ENCODE data around the gene SP6.

The SP6 gene

GRCh38 chr17:47850692-47851573 lies at the start of gene SP6:
Gene SP6, minus strand, starts transcription at chr17:47851163. Its CDS starts 2,734 bp downstream, at chr17:47848429.
- DNase-seq (ENCODE audit: low read depth in 2 of 2, low spot score in 1 of 2), result peak in 1 of 2 donors; percentile 44

DNA sequence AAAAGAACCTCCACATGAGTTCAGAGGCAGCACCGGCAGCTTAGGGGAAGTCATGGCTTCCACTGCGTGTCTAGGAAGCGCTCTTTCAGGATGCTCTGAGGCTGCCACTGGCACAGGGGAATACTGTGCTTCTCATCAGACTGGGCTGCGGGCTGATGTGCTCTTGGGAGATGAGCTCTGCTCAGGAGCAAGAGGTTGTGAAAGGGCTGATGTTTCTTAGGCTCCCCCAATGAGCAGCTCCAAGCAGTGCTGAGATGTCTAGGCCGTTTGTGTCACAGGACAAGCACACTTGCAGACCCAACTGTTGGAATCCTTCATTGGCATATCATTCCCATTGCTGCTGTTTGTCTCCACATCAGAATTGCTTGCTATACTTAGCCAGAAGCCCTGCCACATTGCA lies 48.7 kb upstream of the SP6 start:
- DNase-seq (ENCODE audit: low read depth in 2 of 2, low spot score in 1 of 2), result no peak

GRCh38 chr17:47898241-47898640 lies 47.3 kb upstream of the SP6 start:
- no peak for DNase-seq (ENCODE audit: low read depth in 2 of 2, low spot score in 1 of 2)

- no peak for DNase-seq (ENCODE audit: low read depth in 2 of 2, low spot score in 1 of 2)
Observed at GRCh38 chr17:47897561-47897960, 46.6 kb upstream of the SP6 start.

DNA sequence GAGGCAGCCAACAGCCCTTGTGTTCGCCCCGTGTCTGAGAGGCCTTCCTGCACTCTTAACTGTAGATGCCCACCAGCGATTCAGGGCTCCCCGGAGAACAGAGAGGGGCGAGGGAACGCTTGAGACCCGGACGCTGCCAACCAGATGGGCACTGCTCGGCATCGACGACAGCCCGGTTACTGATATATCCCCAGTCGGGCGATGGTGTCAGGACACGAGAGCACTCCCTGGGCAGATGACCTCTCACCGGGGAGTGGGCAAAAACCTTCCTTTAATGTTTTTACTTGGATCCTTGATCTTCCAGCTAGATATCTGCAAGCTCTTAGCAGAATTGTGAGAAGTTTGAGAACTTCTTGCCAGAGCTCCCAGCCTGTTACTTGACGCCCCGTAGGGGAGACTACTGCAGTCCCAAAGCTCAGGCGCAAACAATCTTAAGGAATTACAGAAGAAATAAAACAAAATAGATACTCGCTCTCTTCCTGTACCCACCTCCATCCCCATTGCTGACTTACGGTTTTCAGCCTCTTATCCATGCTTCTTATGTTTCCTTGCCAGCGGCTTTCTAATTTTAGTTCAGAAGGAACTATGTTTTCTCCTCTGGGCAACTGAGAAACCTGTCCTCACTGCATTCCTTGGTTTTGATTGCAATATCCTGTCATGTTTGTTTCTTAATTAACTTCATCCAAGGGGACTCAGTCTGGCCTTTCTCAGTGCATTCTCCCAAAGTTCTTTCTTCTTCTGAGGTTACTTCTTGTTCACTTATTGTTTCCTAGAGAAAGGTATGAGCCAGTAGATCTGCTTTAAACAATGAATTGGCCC lies 45.9 kb upstream of the SP6 start:
- DNase-seq (ENCODE audit: low read depth in 2 of 2, low spot score in 1 of 2), result peak in 1 of 2 donors; percentile 17

DNA sequence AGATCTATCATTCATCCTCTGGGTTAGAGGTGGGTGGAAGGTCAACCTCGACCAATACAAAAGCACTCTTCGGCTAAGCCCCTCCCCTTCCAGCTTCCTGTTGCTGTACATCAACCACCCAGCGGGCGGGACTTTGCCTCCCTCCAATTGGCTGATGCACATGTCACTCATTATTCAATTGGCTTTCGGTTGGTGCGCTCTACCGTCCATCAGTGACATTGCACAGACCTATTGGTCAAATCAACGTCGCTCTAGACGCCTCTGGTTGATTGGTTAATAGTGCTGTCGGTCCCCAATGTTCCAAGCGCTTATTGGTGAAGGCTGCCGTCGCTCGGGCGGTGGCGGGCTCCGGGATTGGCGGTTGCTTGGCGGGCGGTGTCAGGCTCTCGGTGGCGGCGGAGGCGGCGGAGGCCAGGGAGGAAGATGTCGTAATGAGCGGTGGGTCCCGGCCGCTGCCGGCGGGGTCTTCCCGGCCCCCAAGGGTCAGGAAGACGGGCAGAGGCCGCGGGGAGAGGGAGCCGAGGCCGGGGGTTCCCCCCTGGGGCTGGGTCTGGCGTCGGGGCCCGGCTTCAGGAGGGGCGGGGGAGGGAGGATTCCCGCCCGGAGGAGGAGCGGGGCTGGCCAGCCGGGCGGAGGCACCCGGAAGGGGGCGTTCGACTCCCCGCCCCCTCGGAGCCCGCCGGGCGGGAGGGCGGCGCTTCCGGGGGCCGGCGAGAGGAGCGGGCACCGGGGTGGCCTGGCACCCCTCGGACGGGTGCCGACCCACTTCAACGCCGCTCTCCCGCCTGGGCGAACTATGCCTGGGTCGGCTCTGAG lies 45.1 kb upstream of the SP6 start, which contains the start of gene SP2:
Gene SP2, plus strand, starts transcription at position 381 of the 816 bp plus-strand sequence. Its CDS starts 51 bp downstream, at position 432.
- DNase-seq (ENCODE audit: low read depth in 2 of 2, low spot score in 1 of 2), result peak; percentile 96 to 98

DNA sequence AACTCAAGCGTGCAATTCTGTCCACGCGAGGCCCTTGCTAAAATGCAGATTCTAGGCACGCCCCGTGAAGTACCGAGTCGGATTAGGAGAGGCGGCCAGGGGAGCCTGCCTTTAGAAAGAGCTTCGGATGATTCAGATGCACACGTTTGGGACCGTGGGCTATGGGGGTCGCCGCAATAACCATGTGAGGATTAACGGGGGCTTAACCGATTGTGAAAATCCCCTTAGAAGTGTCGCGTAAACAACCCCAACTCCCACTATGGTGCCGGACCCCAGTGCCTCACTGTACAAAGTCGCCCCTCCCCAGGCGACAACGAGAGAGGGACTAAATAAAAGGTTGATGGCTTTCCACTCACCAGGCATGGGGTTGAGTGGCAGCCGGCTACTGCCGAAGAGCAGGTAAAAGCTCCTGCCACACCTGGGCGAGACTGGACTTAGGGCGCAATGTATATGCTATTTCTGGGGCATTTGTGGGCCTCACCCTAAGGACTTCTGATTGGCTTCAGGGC lies 44.4 kb upstream of the SP6 start:
- no peak for DNase-seq (ENCODE audit: low read depth in 2 of 2, low spot score in 1 of 2)

GRCh38 chr17:47894498-47895346 lies 43.8 kb upstream of the SP6 start:
- DNase-seq (ENCODE audit: low read depth in 2 of 2, low spot score in 1 of 2), result no peak

- DNase-seq (ENCODE audit: low read depth in 2 of 2, low spot score in 1 of 2), result no peak
Observed at GRCh38 chr17:47891545-47892088, 40.7 kb upstream of the SP6 start.

DNA sequence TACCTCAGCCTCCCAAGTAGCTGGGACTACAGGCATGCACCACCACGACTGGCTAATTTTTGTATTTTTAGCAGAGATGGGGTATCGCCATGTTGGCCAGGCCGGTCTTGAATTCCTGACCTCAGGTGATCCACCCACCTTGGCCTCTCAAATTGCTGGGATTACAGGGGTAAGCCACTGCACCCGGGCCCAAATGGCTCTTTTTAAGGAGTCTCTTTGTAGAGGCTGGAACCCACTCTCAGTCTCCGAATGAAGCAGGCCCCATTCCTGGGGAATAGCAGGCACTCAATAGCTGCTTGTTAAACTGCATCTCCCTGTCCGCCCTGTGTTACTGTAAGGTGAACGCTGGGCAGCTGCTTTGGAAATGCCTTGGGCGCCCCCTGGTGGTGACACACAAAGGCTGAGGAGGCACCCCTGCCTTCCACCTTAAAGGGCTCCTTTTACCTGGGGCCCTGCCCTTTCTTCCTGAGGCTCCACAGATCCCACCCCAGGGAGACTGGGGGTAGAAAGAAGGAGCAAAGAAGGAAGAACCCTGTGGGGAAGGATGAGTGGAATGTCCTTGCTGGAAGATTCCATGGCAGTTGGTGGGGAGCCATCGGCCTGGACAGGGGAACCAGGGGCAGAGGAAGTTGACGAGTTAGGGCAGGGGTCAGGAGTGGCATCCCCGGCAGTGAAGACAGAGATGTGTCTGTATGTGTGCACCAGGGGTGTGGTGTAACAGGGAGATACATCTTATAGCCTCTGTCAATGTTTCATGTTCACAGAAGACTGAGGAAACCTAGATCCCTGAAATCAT lies 39.0 kb upstream of the SP6 start:
- peak; percentile 89 to 96 for DNase-seq (ENCODE audit: low read depth in 2 of 2, low spot score in 1 of 2)

DNA sequence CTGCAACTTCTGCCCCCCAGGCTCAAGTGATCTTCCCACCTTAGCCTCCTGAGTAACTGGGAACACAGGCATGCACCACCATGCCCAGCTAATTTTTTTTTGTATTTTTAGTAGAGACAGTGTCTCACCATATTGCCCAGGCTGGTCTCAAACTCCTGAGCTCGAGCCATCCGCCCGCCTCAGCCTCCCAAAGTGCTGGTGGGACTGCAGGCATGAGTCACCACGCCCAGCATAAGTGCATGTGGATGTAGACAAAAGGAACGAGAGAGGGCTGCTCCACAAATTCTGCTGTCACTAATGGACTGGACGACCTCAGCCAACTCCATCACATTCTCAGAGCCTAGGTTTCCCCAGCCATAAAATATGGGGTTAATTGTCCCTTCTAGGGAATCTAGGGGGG lies 37.3 kb upstream of the SP6 start:
- no peak for DNase-seq (ENCODE audit: low read depth in 2 of 2, low spot score in 1 of 2)

GRCh38 chr17:47884905-47885730 lies 34.2 kb upstream of the SP6 start:
- no peak for DNase-seq (ENCODE audit: low read depth in 2 of 2, low spot score in 1 of 2)

DNA sequence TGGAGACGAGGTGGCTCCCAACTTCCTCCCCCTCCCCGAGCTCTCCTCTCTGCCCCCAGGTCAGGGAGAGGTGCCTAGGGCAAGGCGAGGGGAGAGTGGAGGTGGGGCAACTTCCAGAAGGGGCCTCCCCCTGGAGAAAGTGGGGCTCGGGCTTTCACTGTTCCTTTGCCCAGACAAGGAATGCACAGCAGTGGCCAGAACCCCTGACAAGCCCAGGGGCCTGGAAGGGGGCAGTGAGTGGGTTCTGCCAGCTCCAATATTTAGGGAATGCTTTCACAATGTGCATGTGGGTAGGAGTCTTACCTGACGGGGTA lies 33.4 kb upstream of the SP6 start:
- DNase-seq (ENCODE audit: low read depth in 2 of 2, low spot score in 1 of 2), result no peak

GRCh38 chr17:47883589-47884426 lies 32.8 kb upstream of the SP6 start:
- DNase-seq (ENCODE audit: low read depth in 2 of 2, low spot score in 1 of 2), result no peak

DNA sequence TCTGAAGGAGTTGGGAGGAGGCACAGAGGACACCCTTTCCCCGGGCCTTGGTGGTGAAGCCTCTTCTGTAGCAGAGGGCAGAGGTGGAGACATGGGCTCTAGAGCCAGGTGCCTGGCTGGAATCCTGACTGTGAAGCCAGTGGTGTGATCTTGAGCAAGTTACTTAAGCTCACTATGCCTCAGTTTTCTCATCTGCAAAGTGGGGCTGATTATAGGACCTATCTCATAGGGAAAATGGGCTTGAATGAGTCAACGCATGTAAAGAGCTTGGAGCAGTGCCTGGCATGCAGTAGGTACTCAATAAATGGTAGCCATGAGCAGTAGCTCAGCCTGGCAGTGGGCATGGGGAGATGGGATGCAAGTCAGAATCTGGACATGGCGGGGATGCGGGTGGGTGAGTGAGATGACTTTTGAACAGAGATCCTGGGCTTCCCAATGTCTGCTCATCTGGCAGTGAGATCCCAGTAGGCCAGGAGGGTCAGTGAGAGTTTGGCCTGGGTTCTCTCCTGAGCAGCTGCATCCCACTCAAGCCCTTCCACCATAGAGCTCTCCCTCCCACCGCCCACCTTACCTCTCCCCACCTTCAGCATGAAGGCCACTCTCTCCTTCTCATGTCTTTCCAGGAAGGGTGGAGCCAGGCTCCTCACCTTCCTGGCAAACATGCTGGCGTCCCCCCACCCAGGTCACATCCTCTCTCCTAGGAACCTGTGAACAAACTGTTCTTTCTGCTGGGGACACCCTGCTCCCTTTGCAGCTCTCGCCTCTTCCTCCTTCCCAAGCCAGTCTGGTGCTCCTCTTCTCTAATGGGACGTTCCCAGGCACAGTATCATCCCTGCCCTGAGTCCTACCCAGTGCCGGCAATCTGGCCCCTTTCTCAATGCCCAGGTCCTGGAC lies 32.0 kb upstream of the SP6 start:
- DNase-seq (ENCODE audit: low read depth in 2 of 2, low spot score in 1 of 2), result no peak

GRCh38 chr17:47882247-47882646 lies 31.3 kb upstream of the SP6 start:
- DNase-seq (ENCODE audit: low read depth in 2 of 2, low spot score in 1 of 2), result no peak

Data from stimulated activated CD8-positive, alpha-beta memory T cell treated with anti-CD3 and anti-CD28 coated beads, Interleukin-4, amount 100 ng/mL, for 1 hour (primary cell).